AG04450 (cell line): ENCODE measurements around the gene GFOD1. TPM values are rescaled to one million over a fixed set of nuclear protein-coding genes. Genes with fewer than 3 reads are reported as not detected.

Experiments used
- CTCF ChIA-PET: fragments of 300-600, 350-600 bp; formaldehyde crosslinking; extraction: SDS; loops from one replicate; lab custom pipeline; 2022; ENCODE audit warnings: antibody characterized with exemption, inconsistent platforms; lab: Charles Lee
- POLR2A ChIA-PET: fragments of 350-600 bp; formaldehyde crosslinking; extraction: SDS; loops from one replicate; lab custom pipeline; 2021; ENCODE audit warnings: antibody characterized with exemption, inconsistent platforms; lab: Yijun Ruan, JAX
- DNase-seq: peaks from one replicate; pipeline ENCODE4 v3.0.0-alpha.2; 2011; ENCODE audit warnings: low read depth, low spot score
- H3K27ac ChIP-seq: one replicate; pipeline ENCODE4 v1.5.1; 2012; ENCODE audit warnings: low read depth, low read length, control low read depth
- H3K27me3 ChIP-seq: one replicate; pipeline ENCODE4 v1.6.0; 2012; ENCODE audit warnings: low read length; ENCODE audit not compliant: control insufficient read depth, insufficient read depth
- H3K4me3 ChIP-seq: 2 replicates; pipeline ENCODE4 v1.5.1; 2011; ENCODE audit warnings: mild to moderate bottlenecking, low read depth, low read length, control low read depth
- H3K9me3 ChIP-seq: 2 replicates; pipeline ENCODE4 v1.5.1; 2012; ENCODE audit warnings: low read length; ENCODE audit not compliant: control insufficient read depth, insufficient read depth
- polyA plus RNA-seq: library from polyadenylated mRNA; depleted of rRNA; stranded (reverse); fragments of >200 nt; gene quantifications from 2 replicates; pipeline ENCODE4 v1.2.3, GENCODE V29; 2011
- TF ChIP-seq, protein P1 (sequence below): IDR thresholded peaks from 2 replicates; pipeline ENCODE4 v1.5.1; 2011; ENCODE audit warnings: low read depth, low read length, control low read depth, inconsistent platforms

Gene GFOD1
- polyA plus RNA-seq, 1 experiment = 3.0 TPM

DNA sequence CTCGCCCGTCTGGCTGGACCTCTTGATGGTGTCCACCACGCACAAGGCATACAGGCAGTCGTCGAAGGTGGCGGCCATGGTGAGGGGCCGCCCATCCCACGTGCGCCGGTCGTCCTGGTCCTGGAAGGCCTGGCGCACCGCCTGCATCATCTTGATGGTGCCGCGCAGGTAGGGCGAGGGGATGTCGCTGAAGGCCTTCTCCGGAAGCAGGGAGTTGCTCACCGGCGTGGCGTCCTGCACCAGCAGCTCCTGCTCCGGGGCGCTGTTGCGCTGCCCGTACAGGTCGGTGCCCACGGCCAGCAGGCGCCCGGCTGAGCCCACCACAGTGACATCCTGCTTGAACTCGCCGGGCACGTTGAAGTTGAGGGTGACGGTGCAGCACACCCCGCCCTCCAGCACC lies 122.6 kb downstream of the GFOD1 start:
- CTCF ChIA-PET = no interaction called here
- POLR2A ChIA-PET = interaction anchor here (0.6 kb wide), 1 partner anchor 27 kb away, joined by 7 read pairs; no protein-coding TSS in a partner anchor
- Histone ChIP-seq H3K27me3 (no peaks in the 10 kb centered on the region), H3K9me3 (peaks cover 10% of the 10 kb centered on the region; the same call in 1 of the 2 replicates), H3K27ac (no peak overlapping the region), H3K4me3 (no peak overlapping the region)
- TF ChIP-seq, protein P1, sequence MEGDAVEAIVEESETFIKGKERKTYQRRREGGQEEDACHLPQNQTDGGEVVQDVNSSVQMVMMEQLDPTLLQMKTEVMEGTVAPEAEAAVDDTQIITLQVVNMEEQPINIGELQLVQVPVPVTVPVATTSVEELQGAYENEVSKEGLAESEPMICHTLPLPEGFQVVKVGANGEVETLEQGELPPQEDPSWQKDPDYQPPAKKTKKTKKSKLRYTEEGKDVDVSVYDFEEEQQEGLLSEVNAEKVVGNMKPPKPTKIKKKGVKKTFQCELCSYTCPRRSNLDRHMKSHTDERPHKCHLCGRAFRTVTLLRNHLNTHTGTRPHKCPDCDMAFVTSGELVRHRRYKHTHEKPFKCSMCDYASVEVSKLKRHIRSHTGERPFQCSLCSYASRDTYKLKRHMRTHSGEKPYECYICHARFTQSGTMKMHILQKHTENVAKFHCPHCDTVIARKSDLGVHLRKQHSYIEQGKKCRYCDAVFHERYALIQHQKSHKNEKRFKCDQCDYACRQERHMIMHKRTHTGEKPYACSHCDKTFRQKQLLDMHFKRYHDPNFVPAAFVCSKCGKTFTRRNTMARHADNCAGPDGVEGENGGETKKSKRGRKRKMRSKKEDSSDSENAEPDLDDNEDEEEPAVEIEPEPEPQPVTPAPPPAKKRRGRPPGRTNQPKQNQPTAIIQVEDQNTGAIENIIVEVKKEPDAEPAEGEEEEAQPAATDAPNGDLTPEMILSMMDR = no peak
- no peak for DNase-seq

DNA sequence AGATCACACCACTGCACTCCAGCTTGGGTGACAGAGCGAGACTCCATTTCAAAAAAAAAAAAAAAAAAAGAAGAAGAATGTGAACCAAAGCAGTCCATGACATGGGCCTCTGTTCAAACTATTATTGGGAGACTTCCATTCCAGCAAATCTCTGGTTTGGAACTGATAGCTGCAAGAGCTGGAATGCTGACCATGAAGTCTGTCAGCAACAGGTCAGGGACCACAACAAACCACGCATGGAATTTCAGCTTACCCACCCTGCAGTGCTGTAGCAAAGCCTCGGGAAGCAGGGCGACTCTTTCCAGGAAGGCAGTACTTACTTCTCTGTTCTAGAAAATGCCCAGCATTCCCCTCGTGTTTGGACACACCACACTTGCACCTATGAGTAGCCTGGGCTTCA lies 125.0 kb downstream of the GFOD1 start:
- CTCF ChIA-PET = no interaction called here
- Histone ChIP-seq H3K9me3 (peaks cover 10% of the 10 kb centered on the region; the same call in 1 of the 2 replicates), H3K4me3 (no peak overlapping the region), H3K27ac (no peak overlapping the region), H3K27me3 (no peaks in the 10 kb centered on the region)
- POLR2A ChIA-PET = interaction anchor here (0.5 kb wide), 1 partner anchor 318 kb away, joined by 3 read pairs; no protein-coding TSS in a partner anchor
- TF ChIP-seq, protein P1 = no peak
- DNase-seq = no peak

DNA sequence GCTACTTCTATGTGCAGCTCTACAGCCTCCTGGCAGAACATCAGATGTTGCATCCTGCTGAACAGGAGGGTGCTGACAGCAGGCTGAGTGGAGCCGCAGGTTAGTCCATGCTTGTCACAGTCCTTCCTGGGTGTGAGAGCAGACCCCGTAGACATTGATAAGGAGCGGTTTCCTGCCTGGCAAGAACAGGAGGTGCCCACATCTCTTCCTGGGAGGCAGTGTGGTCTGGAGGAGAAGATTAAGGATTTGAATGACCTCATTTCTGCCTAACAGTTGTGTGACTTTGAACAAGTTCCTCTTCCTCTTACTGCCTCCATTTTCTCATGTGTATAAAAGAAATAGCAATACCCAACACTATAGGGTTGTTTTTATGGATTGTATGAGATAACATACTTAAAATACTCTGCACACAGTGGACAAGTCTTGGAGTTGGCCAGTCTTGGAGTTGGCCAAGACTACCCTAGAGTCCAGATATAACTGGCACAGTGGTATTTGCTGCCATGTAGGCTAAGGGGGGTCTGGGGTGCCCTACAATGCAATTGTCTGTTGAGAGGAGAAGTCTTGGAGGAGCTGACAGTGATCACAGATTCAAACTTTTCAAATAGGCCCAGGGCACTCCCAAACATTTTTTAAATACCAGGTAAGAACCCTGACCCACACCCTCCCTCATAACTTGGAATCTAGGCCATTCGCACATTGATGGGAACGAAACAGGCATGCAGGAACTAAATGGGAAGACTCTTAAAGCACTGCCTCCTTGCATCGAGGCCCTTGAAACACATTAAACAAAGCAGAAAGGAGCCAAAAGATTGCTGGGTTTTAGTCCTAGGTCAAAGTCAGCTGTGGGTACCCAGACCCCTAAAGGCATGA lies 126.5 kb downstream of the GFOD1 start:
- ChIA-PET POLR2A (no interaction called here), CTCF (interaction anchor here (0.5 kb wide), 1 partner anchor 125 kb away, joined by 5 read pairs; no protein-coding TSS in a partner anchor)
- Histone ChIP-seq H3K27ac (no peak overlapping the region), H3K4me3 (no peak overlapping the region), H3K27me3 (no peaks in the 10 kb centered on the region), H3K9me3 (peaks cover 10% of the 10 kb centered on the region; the same call in 1 of the 2 replicates)
- no peak for DNase-seq
- TF ChIP-seq, protein P1 = no peak

DNA sequence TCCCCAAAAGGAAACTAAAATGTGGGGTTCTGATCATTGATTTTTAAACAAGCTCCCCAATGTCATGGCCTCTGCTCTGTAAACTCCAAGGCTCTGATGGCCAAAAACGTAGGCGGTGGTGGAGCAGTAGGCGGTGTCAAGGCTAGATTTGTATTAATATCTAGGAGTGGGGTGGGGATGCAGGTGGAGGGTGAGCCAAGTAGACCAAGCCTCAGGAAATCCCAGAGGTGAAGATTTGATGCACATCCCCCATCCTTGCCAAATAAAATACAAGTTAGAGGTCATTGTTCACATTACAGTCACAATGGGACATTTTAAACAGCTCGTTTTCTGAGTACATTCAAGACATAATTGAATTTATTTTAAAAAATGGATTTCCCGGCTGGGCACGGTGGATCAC lies 128.1 kb downstream of the GFOD1 start:
- POLR2A ChIA-PET = no interaction called here
- DNase-seq = no peak
- TF ChIP-seq, protein P1 = no peak
- CTCF ChIA-PET = interaction anchor here (1.0 to 3.4 kb wide), 2 partner anchors 25 to 216 kb away, joined by 3 to 13 read pairs; partner anchors contain the start of gene SIRT5
- no peaks in the 10 kb centered on the region for H3K27me3 ChIP-seq
- no peak overlapping the region for H3K4me3 ChIP-seq
- H3K27ac ChIP-seq = no peak overlapping the region
- no peaks in the 10 kb centered on the region; the same call in 1 of the 2 replicates for H3K9me3 ChIP-seq

DNA sequence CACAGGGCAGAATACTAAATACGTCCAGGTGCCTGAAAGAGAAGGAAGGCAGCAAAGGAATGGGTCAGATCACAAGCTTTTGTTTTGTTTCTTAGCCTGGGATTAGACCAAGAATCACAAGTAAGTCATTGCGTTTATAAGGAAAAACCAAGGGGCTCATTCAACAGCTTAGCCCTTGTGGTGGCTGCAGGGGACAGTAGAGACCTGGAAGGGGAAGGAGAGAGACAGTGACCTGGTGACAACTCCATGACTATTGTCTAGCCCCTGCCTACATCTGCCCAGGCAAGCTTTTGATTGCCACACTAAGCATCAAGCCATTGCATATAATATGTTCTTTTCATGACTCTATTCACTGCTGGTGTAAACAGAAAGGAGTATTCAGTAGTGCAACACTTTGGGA lies 128.9 kb downstream of the GFOD1 start:
- no peak overlapping the region for H3K27ac ChIP-seq

More for the DNA sequence above, 128.9 kb downstream of the GFOD1 start:
- no peaks in the 10 kb centered on the region; the same call in 1 of the 2 replicates for H3K9me3 ChIP-seq
- DNase-seq = no peak
- POLR2A ChIA-PET = no interaction called here
- no peak overlapping the region for H3K4me3 ChIP-seq
- TF ChIP-seq, protein P1 = no peak
- H3K27me3 ChIP-seq = no peaks in the 10 kb centered on the region
- CTCF ChIA-PET = interaction anchor here (0.6 to 3.4 kb wide), 7 partner anchors 14 to 216 kb away, joined by 3 to 13 read pairs (median 3); partner anchors contain the start of genes SIRT5 and TBC1D7
